GM21515 (cell line): ENCODE results near the gene VTCN1.
"Not testable (repeated sequence)": the region's sequence is repeated elsewhere in the genome, so short reads cannot be mapped to it uniquely, and the experiment has no call there.

Experiments used
- ATAC-seq: cut with Tn5 transposase; IDR thresholded peaks from one replicate; pipeline ENCODE4 v1.9.1; 2021; ENCODE audit not compliant: unreplicated experiment

VTCN1 gene

DNA sequence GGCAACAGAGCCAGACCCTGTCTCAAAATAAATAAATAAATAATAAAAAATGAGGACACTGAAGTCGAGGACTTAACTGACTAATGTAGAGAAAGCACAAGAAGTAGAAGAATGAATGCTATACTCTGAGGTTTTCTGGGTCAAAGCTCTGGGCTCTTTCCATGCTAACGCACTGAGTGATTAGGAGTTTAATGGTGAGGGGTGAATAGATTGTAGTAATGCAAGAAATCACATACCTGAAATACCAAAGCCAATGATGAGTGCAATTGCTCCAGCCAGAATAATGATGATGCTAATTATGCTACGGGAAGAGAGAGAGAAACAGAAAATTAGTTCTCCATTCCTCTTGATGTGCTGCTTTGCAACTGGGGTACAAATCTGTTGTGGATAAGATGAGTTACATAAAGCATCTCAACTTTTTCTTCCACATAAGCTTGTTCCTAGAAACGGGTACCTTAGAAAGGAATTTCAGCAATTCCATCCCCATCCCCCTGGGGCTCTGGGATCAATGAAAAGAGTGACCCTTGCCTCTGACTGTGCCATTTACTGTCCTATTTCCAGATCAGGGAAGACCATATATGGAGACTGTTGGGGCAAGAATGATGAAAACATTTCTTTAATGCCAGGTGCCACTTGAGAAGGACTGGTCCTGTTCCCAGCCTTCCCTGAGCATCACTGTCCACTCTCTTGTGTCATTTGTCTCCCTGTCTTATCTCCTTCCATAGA is 40.7 kb downstream of the VTCN1 start:
- no peak for ATAC-seq

DNA sequence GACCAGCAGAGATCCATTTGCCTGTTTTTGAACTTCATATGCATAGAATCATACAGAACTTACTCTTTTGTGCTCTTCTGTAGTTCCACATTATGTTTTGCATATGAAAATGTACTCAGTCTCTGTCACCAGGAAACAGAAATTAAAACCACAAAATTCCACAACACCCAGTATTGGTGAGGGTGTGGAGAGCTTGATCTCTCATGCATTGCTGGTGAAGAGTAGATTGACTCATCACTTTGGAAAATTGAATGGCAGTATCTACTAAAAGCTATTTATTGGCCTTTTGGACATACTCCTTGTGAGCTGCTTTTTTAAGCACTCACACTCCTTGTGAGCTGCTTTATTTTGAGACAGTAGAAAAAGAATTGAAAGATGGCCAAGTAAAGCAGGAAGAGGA is 43.3 kb downstream of the VTCN1 start:
- ATAC-seq = no peak

- ATAC-seq = no peak
Observed at GRCh38 chr1:117166076-117166475, 44.7 kb downstream of the VTCN1 start.

GRCh38 chr1:117164209-117164608 is 46.5 kb downstream of the VTCN1 start:
- no peak for ATAC-seq

- ATAC-seq = no peak
Observed at GRCh38 chr1:117162816-117163215, 47.9 kb downstream of the VTCN1 start.

DNA sequence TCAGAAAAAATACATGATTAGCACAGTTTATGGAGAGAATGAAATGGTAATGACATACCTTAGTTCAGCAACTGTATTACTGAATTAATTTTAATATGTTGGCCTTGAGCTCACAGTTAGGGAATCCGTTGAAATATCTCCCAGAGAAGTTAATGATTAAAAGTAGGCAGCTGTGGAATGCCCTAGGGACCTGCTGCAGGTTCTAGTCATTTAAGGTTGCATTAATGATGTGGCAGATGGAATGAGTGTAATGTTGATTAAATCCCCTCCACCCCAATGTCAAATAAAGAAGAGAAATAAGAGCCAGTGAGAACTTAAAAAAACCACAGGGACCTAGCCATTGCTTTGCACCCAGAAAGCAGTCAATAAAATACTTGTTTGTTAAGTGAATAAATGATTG is 48.8 kb downstream of the VTCN1 start:
- ATAC-seq = no peak

DNA sequence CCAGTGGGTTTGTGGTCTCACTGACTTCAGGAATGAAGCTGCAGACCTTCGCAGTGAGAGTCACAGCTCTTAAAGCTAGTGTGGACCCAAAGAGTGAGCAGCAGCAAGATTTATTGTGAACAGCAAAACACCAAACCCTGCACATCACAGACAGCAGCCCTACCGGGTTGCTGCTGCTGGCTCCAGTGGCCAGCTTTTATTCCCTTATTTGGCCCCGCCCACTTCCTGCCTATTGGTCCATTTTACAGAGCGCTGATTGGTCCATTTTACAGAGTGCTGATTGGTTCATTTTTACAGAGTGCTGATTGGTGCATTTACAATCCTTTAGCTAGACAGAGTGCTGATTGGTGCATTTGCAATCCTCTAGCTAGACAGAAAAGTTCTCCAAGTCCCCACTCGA is 59.4 kb downstream of the VTCN1 start:
- not testable (repeated sequence) for ATAC-seq

GRCh38 chr1:117150316-117150715 is 60.4 kb downstream of the VTCN1 start:
- ATAC-seq = no peak

DNA sequence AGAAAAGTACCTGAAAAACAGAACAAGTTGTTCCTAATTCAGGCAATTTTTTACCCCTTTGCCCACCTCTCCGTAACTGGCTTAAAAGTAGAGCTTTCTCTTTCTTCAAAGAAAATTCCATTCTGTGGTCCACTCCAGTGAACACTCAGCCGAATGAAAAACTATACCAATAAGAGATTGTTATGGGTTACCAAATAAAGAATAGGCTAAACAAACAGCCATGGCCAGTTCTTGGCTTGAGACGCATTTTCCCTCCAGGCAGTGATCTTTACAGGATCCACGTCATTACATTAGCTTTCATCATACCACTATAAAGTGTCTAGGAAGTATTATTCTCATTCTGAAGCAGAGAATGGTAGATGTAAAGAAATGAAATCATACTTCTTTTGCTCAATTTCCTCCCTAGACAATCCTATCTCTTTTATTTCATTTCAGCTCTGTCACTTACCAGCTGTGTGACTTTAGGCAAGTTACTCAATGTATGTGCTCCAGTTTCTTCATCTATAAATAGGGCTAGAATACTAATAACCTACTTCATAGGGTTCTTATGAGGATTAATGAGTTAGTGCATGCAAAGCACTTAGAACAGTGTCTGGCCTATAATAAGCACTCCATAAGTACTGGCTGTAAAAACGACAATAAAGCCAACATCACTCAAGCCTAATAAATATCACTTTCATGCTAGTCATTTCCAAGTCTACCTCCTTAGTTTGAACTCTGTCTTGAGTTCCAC is 62.7 kb downstream of the VTCN1 start:
- ATAC-seq = no peak

GRCh38 chr1:117147341-117147831 is 63.3 kb downstream of the VTCN1 start:
- no peak for ATAC-seq

DNA sequence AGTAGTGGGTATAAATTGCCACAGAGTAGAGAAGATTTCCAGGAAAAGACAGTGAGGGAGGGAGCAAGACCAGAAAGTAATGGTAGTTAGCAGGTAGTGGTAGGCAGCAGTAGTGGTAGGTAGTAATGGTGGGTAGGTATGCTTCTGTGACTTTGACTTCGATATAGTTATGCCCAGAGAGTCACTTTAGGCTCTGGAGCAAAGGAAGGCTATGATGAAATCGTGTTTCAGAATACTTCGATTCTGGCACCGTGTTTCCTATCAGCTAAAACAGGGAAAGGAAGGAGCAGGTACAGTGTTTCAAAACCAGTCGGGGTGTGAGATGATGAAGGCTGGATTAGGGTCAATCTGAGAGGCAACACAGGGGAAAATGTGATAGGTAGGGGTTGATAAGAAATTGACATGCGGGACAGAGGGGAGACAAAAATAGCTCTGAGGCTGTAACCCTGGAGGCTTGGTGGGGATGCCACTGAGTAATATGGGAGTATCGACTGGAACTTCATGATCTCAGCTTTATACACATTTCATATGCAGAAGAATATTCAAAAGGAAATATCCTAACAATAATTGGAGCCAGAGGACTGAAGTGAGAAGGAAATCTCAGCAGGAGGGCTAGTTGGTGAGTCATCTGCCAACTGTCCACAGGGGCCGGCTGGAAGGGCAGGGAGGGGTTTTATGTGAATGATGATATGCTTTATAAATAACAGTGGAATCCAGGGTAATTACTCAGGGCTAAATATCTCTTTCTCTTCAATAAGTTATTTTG is 64.0 kb downstream of the VTCN1 start:
- no peak for ATAC-seq

GRCh38 chr1:117146072-117146471 is 64.7 kb downstream of the VTCN1 start:
- ATAC-seq = no peak

GRCh38 chr1:117143871-117144270 is 66.9 kb downstream of the VTCN1 start:
- ATAC-seq = no peak

DNA sequence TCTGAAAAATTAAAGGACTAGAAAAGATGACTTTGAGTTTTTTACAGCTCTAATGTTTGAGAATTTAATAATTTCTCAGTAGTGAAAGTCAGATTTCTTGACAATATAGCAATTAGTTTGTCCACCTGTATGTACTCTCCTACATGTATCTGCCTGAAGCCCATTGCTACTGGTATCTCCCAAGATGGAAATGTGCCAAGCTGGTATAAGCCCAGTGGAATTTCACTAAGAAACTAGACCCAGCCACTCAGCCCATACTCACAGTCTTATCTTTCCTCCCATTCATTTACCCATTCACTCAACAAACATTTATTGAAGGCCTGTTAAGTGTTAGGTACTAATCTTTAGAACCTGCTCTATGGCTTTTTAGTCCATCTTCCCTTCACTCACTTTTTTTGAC is 67.6 kb downstream of the VTCN1 start:
- ATAC-seq = no peak

- no peak for ATAC-seq
Observed at GRCh38 chr1:117142200-117142599, 68.5 kb downstream of the VTCN1 start.

DNA sequence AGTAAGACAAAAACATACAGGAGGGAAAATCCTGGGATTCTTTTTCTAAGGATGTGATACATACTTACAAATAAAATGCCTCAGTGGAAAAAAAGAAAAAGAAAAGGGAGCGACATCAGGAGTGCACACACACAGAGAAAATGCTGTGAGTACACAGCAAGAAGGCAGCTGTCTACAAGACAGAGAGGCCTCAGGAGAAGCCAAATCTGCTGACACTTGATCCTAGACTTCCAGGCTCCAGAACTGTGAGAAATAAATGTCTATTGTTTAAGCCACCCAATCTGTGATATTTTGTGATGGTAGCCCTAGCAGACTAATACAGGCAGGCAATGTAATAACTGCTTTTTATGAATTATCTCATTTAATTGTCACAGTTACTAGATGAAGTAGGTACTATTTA is 72.2 kb downstream of the VTCN1 start:
- ATAC-seq = no peak

DNA sequence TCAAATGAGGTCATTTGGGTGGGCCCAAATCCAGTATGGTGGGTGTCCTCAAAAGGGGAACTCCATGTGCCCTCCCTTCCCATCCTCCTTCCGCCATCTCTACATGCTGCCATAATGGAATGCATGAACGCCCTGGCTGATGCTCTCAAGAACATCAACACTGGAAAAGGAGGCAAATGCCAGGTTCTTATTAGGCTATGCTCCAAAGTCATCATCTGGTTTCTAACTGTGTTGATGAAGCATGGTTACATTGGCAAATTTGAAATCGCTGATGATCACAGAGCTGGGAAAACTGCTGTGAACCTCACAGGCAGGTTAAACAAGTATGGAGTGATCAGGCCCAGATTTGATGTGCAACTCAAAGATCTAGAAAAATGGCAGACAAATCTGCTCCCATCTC is 72.6 kb downstream of the VTCN1 start:
- no peak for ATAC-seq

DNA sequence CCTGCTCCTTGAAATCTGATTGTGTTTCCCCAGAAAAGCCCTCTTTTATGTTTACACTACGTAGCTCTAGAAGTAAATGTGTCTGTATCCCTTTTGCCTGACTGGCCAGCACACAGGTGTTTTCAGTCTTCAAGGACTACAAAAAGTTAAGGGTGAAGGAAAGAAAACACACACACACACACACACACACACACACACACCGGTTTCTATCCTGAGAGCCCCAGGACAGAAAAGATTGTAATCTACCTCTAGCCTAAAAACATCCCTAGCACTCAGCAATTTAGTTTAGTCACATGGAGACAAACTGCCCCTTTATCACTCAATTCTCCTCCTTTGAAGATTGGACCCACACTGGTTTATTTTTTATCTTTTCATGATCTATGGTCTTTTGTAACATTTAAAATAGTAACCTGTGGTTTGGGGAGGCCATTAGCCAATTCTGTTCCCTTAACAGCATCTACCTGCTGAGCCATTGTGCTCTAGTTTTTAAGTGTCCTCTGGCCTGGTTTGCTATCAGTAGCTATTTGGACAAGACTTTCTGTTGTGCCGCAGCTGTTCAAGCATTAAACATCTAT is 73.4 kb downstream of the VTCN1 start:
- ATAC-seq = no peak

DNA sequence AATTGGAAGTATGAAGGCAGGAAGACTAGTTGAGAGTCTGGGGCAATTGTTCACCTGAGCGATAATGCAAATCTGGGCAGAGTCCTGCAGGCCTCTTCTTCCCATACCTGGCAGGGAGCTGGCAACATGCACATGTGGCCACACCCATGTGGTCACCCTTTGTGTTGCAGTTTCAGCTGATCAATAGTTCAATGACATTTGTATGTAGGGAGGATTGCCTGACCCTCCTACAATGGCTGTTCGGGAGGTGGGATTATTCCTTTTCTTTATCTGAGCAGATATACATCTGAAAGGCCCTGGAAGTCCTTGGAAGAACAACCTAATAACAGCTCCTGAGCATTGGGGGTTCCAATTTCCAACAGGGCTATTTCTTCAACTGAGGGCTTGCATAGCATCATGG is 74.0 kb downstream of the VTCN1 start:
- ATAC-seq = no peak

DNA sequence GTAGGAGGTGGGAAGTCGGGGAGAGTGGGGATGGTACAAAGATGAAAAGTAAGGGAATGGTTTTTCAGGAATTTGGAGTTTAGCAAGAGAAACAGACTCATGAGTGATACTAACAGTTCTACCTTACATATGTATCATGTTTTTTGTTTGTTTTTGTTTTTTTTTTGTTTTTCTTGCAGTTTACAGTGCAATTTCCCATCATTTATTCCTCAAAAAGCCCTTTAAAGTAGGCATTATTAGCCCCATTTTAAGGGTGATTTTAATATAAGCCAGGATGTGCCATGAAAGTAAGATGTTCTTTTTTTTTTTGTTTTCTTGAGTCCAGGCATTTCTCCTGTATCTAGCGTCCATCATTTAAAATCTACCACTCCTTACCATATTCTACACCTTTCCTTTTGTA is 75.4 kb downstream of the VTCN1 start:
- no peak for ATAC-seq

- ATAC-seq = no peak
Observed at GRCh38 chr1:117130526-117130925, 80.2 kb downstream of the VTCN1 start.
